Skin of body (tissue), 1 donor: Measurements from ENCODE around the gene CCDC28B. TPM values are rescaled to one million over a fixed set of nuclear protein-coding genes. Genes with fewer than 3 reads are reported as not detected.

Source experiments
- total RNA-seq: library from RNA; depleted of rRNA; stranded (reverse); fragments of >200 nt; gene quantifications from one replicate; pipeline ENCODE4 v1.2.3, GENCODE V29; 2014

Gene CCDC28B
- total RNA-seq, 1 donor from 2014 or later = 12.5 TPM

Other genes with a start within 250 kb of the CCDC28B start
- 75.1 TPM for gene KHDRBS1, start 186.7 kb upstream of the CCDC28B start, total RNA-seq
- gene TMEM39B, start 127.7 kb upstream of the CCDC28B start, total RNA-seq = 4.7 TPM
- gene KPNA6, start 92.5 kb upstream of the CCDC28B start, total RNA-seq = 22.6 TPM
- gene TXLNA, start 20.9 kb upstream of the CCDC28B start, total RNA-seq = 35.9 TPM
- 3.5 TPM for gene IQCC, start 5.1 kb downstream of the CCDC28B start, total RNA-seq
- gene DCDC2B, start 8.5 kb downstream of the CCDC28B start, total RNA-seq = not detected
- gene TMEM234, start 21.8 kb downstream of the CCDC28B start, total RNA-seq = 11.5 TPM
- 102 TPM for gene EIF3I, start 21.8 kb downstream of the CCDC28B start, total RNA-seq
- gene FAM167B, start 46.6 kb downstream of the CCDC28B start, total RNA-seq = 1.3 TPM
- 1.2 TPM for gene LCK, start 50.7 kb downstream of the CCDC28B start, total RNA-seq
- 50.4 TPM for gene HDAC1, start 91.5 kb downstream of the CCDC28B start, total RNA-seq
- gene MARCKSL1, start 135.6 kb downstream of the CCDC28B start, total RNA-seq = 39.8 TPM
- 1.2 TPM for gene FAM229A, start 161.9 kb downstream of the CCDC28B start, total RNA-seq
- 0.89 TPM for gene TSSK3, start 161.9 kb downstream of the CCDC28B start, total RNA-seq
- gene BSDC1, start 193.8 kb downstream of the CCDC28B start, total RNA-seq = 49.8 TPM